GM10847 (cell line): ENCODE measurements around the gene TLN1.

Experiments
- POLR2A ChIP-seq: IDR thresholded peaks from 2 replicates; pipeline ENCODE4 v1.6.1; 2011; ENCODE audit not compliant: insufficient read length; ENCODE audit errors: extremely low read depth

The TLN1 gene

DNA sequence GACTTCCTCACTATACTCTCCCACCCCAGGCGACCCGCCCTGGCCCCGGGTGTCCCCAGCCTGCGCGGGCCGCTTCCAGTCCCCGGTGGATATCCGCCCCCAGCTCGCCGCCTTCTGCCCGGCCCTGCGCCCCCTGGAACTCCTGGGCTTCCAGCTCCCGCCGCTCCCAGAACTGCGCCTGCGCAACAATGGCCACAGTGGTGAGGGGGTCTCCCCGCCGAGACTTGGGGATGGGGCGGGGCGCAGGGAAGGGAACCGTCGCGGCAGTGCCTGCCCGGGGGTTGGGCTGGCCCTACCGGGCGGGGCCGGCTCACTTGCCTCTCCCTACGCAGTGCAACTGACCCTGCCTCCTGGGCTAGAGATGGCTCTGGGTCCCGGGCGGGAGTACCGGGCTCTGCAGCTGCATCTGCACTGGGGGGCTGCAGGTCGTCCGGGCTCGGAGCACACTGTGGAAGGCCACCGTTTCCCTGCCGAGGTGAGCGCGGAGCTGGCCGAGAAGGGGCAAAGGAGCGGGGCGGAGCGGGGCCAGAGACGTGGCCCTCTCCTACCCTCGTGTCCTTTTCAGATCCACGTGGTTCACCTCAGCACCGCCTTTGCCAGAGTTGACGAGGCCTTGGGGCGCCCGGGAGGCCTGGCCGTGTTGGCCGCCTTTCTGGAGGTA is 56.1 kb downstream of the TLN1 start:
- no peak for TF ChIP-seq POLR2A

- TF ChIP-seq POLR2A, result no peak
These were observed 56.8 kb downstream of the TLN1 start for GRCh38 chr9:35675204-35675603.

GRCh38 chr9:35674025-35674361 is 58.0 kb downstream of the TLN1 start:
- no peak for TF ChIP-seq POLR2A

DNA sequence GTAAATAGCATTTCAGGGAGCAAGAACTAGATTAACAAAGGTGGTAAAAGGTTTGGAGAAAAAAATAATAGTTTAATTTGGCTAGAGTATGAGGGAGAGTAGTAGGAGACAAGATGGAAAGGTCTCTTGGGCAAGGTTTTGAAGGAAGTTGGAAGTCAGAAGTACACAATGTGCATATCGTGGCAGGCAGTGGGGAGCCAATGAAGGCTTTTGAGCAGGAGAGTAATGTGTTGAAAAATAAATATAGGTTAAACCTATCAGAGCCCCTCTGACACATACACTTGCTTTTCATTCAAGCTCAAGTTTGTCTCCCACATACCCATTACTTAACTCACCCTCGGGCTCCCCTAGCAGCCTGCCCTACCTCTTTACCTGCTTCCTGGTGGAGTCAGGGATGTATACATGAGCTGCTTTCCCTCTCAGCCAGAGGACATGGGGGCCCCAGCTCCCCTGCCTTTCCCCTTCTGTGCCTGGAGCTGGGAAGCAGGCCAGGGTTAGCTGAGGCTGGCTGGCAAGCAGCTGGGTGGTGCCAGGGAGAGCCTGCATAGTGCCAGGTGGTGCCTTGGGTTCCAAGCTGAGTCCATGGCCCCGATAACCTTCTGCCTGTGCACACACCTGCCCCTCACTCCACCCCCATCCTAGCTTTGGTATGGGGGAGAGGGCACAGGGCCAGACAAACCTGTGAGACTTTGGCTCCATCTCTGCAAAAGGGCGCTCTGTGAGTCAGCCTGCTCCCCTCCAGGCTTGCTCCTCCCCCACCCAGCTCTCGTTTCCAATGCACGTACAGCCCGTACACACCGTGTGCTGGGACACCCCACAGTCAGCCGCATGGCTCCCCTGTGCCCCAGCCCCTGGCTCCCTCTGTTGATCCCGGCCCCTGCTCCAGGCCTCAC is 58.6 kb downstream of the TLN1 start, which contains the start of gene CA9:
Gene CA9 (plus strand): TSS at position 797 of the 893 bp plus-strand sequence. CDS start 32 bp downstream, at position 829.
- TF ChIP-seq POLR2A, result no peak

DNA sequence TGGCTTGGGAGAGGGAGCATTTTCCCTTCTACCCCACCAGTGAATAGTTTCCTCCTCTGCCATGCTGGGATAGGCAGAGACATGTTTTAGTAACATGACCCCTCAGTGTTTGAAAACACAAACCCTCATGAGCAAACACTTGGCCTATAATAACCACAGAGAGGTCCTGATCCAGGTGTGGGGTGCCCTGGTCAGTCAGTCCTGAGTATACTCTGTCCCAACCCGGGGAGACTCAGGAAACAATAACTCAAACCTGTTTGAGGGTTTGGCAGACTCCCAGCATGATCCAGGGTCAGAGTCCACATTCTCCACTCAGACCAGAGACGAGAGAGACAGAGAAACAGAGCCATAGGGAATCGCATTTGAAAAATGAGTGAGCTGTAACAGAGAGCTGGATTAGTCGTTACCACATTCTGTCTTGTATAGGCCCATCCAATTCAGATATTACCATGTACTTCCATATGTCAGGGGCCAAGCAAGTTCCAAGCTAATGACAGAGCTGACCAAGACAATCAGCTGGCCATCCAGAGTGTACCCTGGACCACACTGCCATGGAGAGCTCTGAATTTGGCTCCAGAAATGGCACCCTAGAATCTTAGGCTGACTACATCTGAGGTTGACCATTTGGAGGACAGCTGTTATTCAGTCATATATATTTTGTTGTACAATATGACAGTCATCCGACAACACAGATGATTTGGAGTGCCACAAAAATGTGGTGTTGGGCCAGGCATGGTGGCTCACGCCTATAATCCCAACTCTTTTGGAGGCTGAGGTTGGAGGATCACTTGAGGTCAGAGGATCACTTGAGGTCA is 62.5 kb downstream of the TLN1 start:
- no peak for TF ChIP-seq POLR2A

GRCh38 chr9:35667939-35668338 is 64.1 kb downstream of the TLN1 start:
- TF ChIP-seq POLR2A, result no peak

GRCh38 chr9:35666549-35666948 is 65.4 kb downstream of the TLN1 start:
- no peak for TF ChIP-seq POLR2A

GRCh38 chr9:35666045-35666444 is 66.0 kb downstream of the TLN1 start:
- TF ChIP-seq POLR2A, result no peak

DNA sequence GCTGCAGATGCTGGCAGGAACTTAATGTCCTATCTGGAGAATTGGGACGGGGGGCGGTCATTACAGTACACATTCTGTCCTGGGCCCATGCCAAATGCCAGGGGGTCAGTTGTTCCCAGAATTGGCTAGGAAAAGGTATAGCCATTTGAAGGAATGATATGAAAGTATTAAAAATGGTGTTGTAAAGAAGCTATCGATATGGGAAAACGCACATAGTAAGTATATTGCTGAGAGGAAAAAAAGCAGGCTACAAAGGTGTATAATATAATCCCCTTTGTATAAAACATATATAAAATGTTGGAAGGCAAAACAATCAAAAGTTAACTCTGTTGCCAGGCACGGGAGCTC is 66.5 kb downstream of the TLN1 start:
- TF ChIP-seq POLR2A, result no peak

GRCh38 chr9:35664531-35665470 is 67.2 kb downstream of the TLN1 start, which contains the start of gene ARHGEF39:
Gene ARHGEF39 (minus strand): TSS chr9:35665195. CDS start chr9:35665169, 26 bp downstream.
- TF ChIP-seq POLR2A, result peak; percentile 66

DNA sequence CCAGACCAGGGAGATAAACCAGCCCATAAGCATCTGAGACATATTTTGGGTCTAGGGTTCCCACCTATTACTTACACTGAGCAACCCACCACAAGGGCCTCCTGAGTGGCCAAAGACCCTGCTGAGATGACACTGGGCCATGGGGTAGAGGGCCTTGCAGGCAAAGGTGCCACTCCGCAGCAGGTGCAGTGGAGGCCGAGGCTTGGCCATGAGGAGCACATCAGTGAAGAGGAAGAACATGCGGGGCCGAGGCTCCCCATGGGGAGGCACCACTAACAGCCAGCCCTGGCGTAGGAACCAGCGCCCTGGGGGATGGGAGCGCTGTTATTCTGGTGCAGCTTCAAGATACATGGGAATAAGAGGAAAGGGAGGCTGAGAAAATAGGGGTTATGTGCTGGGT is 69.6 kb downstream of the TLN1 start:
- TF ChIP-seq POLR2A, result no peak

DNA sequence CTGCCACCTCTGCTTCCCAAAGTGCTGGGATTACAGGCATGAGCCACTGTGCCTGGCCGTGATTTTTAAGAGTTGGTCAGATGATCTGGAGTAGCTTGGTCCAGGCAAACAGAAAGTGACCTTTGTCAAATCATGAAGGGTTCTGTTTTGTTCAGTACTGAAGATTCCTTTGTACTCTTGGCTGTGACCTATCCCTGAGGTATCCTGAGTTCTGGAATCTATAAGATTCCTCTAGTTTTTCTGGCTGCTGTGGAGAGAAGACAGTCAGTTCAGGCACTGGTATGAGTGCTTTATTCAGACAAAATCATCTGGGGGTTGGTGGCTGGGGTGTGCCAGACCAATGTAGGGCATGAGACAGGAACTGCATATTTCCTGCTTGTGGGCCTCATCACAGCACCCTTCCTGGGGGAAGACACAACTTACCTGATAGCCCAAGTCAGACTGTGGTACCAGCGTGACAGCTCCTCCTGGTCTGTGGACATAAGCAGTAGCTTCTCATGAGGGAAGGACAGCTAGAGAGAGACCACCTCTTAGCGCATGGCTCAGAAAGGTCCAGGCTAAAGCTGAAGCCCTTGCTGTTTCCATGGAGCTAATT is 70.1 kb downstream of the TLN1 start:
- TF ChIP-seq POLR2A, result no peak

DNA sequence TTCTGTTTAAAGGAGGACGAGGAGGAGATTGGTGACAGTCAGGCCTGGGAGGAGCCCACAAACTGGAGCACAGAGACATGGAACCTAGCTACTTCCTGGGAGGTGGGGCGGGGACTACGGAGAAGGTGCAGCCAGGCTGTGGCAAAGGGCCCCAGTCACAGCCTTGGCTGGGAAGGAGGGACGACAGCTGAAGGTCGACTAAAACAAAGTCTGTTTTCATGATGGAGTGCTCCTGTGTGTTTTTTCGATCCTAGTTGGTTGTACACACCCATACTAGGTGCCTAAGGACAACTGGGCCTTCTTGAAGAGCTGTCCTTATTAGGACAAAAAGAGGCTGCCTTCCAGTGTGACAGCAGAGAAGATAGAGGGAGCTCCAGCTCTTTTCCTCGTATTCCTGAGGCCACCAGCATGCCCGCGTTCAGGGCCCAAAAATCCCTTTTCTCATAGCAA is 71.0 kb downstream of the TLN1 start:
- no peak for TF ChIP-seq POLR2A

DNA sequence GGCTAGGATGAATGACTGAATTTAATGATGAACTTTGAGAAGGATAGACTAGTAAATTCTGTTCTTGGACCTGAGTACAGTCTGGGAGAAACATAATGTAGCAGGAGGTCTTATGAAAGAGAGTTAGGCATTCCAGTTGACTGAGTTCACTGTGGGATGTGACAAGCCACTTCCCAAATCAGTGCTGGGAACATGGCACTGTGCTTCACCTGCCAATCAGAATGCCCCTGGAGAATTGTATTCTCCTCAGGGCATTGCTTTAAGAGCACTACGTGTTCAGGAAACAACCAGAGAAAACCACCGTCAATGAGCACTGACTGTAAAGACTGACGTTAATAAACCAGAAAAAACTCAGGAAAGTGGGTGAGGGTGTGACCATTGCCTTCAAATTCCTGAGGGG is 72.7 kb downstream of the TLN1 start:
- no peak for TF ChIP-seq POLR2A
